ENCODE measurements around the gene MAP3K13. TPM values are rescaled to one million over a fixed set of nuclear protein-coding genes. Genes with fewer than 3 reads are reported as not detected.

MAP3K13 gene
- total and polyA plus RNA-seq, 2 of the 13 experiments (the other 11 are each of a cell fraction or from before 2014, with no cell fraction given) = 24.2 to 26.5 TPM

DNA sequence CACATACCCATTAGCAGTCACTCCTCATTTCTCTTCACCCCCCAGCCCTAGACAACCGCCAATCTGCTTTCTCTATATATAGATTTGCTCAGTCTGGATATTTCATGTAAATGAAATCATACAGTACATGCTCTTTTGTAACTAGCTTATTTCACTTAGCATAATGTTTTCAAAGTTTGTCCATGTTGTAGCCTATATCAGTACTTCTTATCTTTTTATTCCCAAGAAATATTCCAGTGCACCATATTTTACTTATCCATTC is 3.1 kb downstream of the MAP3K13 start (continued):
- no peak for TF ChIP-seq ZNF460 (CRISPR knock-in tag; IDR thresholded peaks at IDR 0.05; ENCODE audit: borderline replicate concordance)
- TF ChIP-seq, protein P1, sequence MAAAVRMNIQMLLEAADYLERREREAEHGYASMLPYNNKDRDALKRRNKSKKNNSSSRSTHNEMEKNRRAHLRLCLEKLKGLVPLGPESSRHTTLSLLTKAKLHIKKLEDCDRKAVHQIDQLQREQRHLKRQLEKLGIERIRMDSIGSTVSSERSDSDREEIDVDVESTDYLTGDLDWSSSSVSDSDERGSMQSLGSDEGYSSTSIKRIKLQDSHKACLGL (CRISPR knock-in tag; IDR thresholded peaks at IDR 0.05) = no peak

DNA sequence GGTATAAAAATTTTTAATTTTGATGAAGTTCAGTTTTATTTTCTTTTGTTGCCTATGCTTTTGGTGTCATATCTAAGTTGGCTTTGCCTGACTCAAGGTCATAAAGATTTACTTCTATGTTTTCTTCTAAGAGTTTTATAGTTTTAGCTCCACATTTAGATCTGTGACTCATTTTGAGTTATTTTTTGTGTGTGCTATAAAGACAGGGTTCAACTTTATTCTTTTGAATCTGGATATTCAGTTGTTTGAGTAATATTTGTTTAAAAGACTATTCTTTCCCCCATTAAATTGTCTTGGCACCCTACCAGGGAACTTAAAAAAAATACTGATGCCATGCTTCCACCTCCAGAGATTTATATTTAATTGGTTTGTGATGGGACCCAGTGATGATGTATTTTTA is 4.0 kb downstream of the MAP3K13 start:
- BruUV-seq (replicated peaks) = no TSS peak
- H3K4me1 ChIP-seq (ENCODE audit: insufficient read depth, low read length) = no peaks in the 10 kb centered on the region; the same call in 1 of the 2 replicates
- TF ChIP-seq, protein P2, sequence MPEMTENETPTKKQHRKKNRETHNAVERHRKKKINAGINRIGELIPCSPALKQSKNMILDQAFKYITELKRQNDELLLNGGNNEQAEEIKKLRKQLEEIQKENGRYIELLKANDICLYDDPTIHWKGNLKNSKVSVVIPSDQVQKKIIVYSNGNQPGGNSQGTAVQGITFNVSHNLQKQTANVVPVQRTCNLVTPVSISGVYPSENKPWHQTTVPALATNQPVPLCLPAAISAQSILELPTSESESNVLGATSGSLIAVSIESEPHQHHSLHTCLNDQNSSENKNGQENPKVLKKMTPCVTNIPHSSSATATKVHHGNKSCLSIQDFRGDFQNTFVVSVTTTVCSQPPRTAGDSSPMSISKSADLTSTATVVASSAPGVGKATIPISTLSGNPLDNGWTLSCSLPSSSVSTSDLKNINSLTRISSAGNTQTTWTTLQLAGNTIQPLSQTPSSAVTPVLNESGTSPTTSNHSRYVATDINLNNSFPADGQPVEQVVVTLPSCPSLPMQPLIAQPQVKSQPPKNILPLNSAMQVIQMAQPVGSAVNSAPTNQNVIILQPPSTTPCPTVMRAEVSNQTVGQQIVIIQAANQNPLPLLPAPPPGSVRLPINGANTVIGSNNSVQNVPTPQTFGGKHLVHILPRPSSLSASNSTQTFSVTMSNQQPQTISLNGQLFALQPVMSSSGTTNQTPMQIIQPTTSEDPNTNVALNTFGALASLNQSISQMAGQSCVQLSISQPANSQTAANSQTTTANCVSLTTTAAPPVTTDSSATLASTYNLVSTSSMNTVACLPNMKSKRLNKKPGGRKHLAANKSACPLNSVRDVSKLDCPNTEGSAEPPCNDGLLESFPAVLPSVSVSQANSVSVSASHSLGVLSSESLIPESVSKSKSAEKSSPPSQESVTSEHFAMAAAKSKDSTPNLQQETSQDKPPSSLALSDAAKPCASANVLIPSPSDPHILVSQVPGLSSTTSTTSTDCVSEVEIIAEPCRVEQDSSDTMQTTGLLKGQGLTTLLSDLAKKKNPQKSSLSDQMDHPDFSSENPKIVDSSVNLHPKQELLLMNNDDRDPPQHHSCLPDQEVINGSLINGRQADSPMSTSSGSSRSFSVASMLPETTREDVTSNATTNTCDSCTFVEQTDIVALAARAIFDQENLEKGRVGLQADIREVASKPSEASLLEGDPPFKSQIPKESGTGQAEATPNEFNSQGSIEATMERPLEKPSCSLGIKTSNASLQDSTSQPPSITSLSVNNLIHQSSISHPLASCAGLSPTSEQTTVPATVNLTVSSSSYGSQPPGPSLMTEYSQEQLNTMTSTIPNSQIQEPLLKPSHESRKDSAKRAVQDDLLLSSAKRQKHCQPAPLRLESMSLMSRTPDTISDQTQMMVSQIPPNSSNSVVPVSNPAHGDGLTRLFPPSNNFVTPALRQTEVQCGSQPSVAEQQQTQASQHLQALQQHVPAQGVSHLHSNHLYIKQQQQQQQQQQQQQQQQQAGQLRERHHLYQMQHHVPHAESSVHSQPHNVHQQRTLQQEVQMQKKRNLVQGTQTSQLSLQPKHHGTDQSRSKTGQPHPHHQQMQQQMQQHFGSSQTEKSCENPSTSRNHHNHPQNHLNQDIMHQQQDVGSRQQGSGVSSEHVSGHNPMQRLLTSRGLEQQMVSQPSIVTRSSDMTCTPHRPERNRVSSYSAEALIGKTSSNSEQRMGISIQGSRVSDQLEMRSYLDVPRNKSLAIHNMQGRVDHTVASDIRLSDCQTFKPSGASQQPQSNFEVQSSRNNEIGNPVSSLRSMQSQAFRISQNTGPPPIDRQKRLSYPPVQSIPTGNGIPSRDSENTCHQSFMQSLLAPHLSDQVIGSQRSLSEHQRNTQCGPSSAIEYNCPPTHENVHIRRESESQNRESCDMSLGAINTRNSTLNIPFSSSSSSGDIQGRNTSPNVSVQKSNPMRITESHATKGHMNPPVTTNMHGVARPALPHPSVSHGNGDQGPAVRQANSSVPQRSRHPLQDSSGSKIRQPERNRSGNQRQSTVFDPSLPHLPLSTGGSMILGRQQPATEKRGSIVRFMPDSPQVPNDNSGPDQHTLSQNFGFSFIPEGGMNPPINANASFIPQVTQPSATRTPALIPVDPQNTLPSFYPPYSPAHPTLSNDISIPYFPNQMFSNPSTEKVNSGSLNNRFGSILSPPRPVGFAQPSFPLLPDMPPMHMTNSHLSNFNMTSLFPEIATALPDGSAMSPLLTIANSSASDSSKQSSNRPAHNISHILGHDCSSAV (CRISPR knock-in tag; IDR thresholded peaks at IDR 0.05; ENCODE audit: borderline replicate concordance) = no peak
- TF ChIP-seq ISX (CRISPR knock-in tag; conservative IDR thresholded peaks at IDR 0.05) (no peak), DNMT1 (CRISPR knock-in tag; IDR thresholded peaks at IDR 0.05) (no peak), GATA4 (IDR thresholded peaks at IDR 0.05; ENCODE audit: borderline replicate concordance, low read depth) (no peak), ZNF546 (CRISPR knock-in tag; conservative IDR thresholded peaks at IDR 0.05) (no peak), HCFC1 (IDR thresholded peaks at IDR 0.05; ENCODE audit: low read depth, low read length) (no peak), RARG (CRISPR knock-in tag; IDR thresholded peaks at IDR 0.05; ENCODE audit: low read depth) (no peak), KLF13 (CRISPR knock-in tag; IDR thresholded peaks at IDR 0.05) (no peak), HOXA3 (CRISPR knock-in tag; IDR thresholded peaks at IDR 0.05) (no peak), SRY (CRISPR knock-in tag; IDR thresholded peaks at IDR 0.05) (no peak)

More for the DNA sequence above, 4.0 kb downstream of the MAP3K13 start:
- no peak for FAIRE-seq
- peaks cover 61% of the 10 kb centered on the region for H3K79me2 ChIP-seq (ENCODE audit: insufficient read depth, low read length)
- peaks cover 19% of the 10 kb centered on the region for H4K20me1 ChIP-seq (ENCODE audit: insufficient read depth, low read length)
- CTCF ChIA-PET (ENCODE audit: low intra/inter-chr PET ratio, low total read pairs) = no interaction called here
- DNase-seq (ENCODE audit: low spot score) = no peak
- no peaks in the 10 kb centered on the region for H3K9me3 ChIP-seq (ENCODE audit: low read length)
- no peaks in the 10 kb centered on the region; a peak in 1 of 5 replicates for H3K36me3 ChIP-seq (replicated peaks in 1 of 2; ENCODE audit: control insufficient read depth in 1 of 2, insufficient read depth in 2 of 2, low read length in 2 of 2)
- H3K4me2 ChIP-seq (ENCODE audit: low read depth, low read length) = no peak overlapping the region
- intact Hi-C loops (cut with micrococcal nuclease; ENCODE audit: unreplicated experiment) = no loop called here
- no peak overlapping the region for H3K27ac ChIP-seq (ENCODE audit: extremely low read length, insufficient read depth, low read length)
- in situ Hi-C loops (cut with HindIII; ENCODE audit: extremely low pct_ligation_motif_present, low pct_unique_long_range_greater_than_20kb) = no loop called here
- no peak overlapping the region for H2AFZ ChIP-seq (ENCODE audit: low read length)
- no peak overlapping the region for H3K4me3 ChIP-seq (replicated peaks in 1 of 3; ENCODE audit: insufficient read depth in 1 of 3, low read depth in 2 of 3, low read length in 3 of 3)
- H3K27me3 ChIP-seq (ENCODE audit: control insufficient read depth in 1 of 2, insufficient read depth in 2 of 2, low read length in 2 of 2) = no peaks in the 10 kb centered on the region
- ATAC-seq = no peak
- POLR2A ChIA-PET = no interaction called here
- no peak overlapping the region for H3K9ac ChIP-seq (ENCODE audit: insufficient read depth, low read depth, low read length)

Measured in HepG2 (cell line).